PFSK-1 (cell line): Measurements from ENCODE around the gene RLBP1.

Experiments used
- FOXP2 ChIP-seq: optimal IDR thresholded peaks from 2 replicates; pipeline ENCODE3; 2011; ENCODE audit warnings: borderline replicate concordance, control low read depth, inconsistent platforms; ENCODE audit not compliant: insufficient read depth; ENCODE audit errors: extremely low read length, extremely low read depth
- POLR2AphosphoS5 ChIP-seq: IDR thresholded peaks from 2 replicates; pipeline ENCODE4 v1.6.1; 2012; ENCODE audit warnings: low read depth, mild to moderate bottlenecking, control low read depth, low read length, moderate library complexity
- SIN3A ChIP-seq: IDR thresholded peaks from 2 replicates; pipeline ENCODE4 v1.6.1; 2012; ENCODE audit warnings: mild to moderate bottlenecking, low read length, moderate library complexity, borderline replicate concordance; ENCODE audit not compliant: insufficient read depth
- TAF1 ChIP-seq: IDR thresholded peaks from 2 replicates; pipeline ENCODE4 v1.6.1; 2012; ENCODE audit warnings: low read length, control low read depth, borderline replicate concordance; ENCODE audit not compliant: insufficient read depth
- TF ChIP-seq, protein P1 (sequence below), 2 experiments: IDR thresholded peaks; 2 replicates each; pipeline versions ENCODE4 v1.6.1 to v1.8.0; 2011 to 2012; ENCODE audit warnings: low read depth in 2 of 2, low read length in 2 of 2, control low read depth in 1 of 2, inconsistent platforms in 1 of 2, mild to moderate bottlenecking in 1 of 2, moderate library complexity in 1 of 2; ENCODE audit not compliant: insufficient read depth in 1 of 2

Gene RLBP1

DNA sequence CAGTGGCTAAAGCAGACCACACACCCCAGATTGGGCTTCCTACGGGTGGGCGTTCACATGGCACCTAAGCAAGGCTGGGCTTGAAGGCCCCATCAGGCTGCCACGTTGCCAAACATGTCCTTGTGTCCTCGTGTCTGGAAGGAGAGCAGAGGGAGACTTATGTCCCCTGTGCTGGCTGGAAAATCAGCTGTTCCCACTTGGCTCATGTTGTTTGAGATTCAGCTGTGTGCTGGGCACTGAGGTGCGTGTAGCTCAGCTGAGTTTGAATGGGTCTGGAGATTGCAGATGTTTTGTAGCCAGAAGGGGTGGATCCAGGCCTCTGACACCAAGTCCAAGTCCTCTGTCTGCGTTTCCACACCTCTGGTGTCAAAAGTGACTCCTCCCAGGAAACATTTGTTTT is 34.6 kb downstream of the RLBP1 start:
- TF ChIP-seq TAF1 (no peak), POLR2AphosphoS5 (no peak), SIN3A (no peak), FOXP2 (no peak)
- TF ChIP-seq, protein P1, sequence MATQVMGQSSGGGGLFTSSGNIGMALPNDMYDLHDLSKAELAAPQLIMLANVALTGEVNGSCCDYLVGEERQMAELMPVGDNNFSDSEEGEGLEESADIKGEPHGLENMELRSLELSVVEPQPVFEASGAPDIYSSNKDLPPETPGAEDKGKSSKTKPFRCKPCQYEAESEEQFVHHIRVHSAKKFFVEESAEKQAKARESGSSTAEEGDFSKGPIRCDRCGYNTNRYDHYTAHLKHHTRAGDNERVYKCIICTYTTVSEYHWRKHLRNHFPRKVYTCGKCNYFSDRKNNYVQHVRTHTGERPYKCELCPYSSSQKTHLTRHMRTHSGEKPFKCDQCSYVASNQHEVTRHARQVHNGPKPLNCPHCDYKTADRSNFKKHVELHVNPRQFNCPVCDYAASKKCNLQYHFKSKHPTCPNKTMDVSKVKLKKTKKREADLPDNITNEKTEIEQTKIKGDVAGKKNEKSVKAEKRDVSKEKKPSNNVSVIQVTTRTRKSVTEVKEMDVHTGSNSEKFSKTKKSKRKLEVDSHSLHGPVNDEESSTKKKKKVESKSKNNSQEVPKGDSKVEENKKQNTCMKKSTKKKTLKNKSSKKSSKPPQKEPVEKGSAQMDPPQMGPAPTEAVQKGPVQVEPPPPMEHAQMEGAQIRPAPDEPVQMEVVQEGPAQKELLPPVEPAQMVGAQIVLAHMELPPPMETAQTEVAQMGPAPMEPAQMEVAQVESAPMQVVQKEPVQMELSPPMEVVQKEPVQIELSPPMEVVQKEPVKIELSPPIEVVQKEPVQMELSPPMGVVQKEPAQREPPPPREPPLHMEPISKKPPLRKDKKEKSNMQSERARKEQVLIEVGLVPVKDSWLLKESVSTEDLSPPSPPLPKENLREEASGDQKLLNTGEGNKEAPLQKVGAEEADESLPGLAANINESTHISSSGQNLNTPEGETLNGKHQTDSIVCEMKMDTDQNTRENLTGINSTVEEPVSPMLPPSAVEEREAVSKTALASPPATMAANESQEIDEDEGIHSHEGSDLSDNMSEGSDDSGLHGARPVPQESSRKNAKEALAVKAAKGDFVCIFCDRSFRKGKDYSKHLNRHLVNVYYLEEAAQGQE (IDR thresholded peaks at IDR 0.05; ENCODE audit: insufficient read depth in 1 of 2, low read depth in 2 of 2, low read length in 2 of 2): no peak

DNA sequence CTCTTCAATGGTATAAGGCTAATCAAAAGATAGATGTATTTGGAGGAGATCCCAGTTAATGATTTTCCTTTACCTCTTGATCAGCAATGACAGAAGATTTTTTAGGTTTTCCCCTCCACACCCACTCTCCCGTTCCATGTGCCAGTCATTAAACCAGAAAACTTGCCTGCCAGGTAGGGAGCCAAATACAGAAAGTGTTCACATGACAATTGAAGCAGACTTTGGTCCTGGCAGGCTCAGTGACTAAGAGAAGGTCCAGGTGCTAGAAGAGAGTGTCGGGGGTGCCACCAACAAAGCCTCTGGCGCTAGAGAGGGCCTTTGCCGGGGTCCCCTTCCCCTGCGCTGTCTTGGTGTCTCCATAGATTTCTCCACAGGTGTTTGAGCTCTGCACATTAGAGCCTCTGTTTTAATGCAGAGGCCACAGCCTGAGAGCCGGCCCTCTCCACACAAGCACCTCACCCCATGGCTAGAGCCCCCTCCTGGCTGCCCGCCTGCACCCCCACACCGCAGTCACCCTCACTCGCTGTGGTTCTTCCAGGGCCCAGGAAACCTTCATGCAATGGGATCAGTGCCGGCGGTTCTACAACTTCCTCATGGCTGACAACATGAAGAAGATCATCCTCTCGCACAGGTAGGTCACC is 36.4 kb downstream of the RLBP1 start:
- TF ChIP-seq FOXP2 (no peak), SIN3A (no peak), POLR2AphosphoS5 (no peak), TAF1 (no peak)
- TF ChIP-seq, protein P1 (IDR thresholded peaks at IDR 0.05; ENCODE audit: insufficient read depth in 1 of 2, low read depth in 2 of 2, low read length in 2 of 2): no peak

DNA sequence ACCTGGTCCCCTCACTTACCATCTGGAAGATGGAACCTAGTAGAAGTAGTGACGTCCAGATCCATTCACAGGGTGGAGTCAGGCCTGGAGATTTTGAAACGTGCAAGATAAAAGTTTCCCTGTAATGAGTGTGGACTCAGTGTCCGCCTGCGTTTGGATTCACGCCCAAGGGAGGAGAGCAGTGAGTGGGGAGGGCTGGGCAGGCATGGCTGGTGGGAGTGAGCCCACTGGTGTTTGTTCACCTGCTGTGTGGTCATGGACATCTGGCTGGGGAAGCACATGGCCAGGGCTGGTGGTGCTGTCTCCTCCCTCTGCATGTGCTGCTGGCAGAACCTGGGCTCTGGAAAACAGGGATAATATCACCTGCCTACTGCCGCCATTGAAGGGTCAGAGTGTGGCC is 37.0 kb downstream of the RLBP1 start:
- TF ChIP-seq, protein P1 (IDR thresholded peaks at IDR 0.05; ENCODE audit: insufficient read depth in 1 of 2, low read depth in 2 of 2, low read length in 2 of 2): no peak
- TF ChIP-seq SIN3A (no peak), POLR2AphosphoS5 (no peak), TAF1 (no peak), FOXP2 (no peak)

DNA sequence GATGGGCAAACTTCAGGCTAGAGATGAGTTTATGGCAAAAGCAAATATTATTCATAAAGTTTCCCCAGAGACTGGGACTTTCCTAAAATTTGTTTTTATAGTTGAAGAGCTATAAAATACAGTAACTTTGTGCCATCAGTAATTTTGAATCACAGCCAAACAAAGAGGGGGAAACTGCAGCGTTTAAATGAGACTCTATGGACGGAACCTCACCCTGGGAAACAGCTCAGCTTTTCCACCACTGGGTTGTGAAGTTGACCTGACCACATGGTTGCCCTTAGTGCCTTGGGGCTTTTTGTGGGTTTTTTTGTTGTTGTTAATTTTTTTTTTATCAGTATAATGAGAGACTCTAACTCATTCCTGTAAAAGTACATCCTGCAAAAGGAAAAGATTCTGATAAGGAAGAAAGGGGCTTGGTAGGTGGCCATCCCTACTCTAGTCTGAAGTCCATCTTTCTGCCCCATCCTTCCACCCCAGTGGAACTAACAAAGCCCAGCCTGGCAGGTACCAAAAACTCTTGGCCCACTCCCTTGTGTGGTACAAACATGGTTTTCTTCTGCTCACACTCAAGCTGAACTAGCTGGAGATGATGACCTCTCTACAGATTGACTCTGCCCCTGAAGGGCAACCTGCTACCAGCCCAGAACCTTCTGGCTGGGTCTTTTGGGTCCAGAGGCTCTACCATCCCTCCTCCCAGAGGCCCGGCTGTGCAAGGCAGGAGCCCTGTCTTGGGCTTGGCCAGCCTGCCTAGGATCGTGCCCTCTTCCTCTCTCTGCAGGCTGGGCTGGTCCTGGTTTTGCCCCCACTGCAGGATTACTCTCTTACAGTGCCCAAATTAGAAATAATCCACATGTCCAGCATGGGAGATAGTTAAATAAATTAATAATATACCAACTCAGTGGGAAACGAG is 41.2 kb downstream of the RLBP1 start:
- TF ChIP-seq POLR2AphosphoS5: no peak
- TF ChIP-seq TAF1: no peak
- no peak for TF ChIP-seq SIN3A
- TF ChIP-seq, protein P1 (IDR thresholded peaks at IDR 0.05; ENCODE audit: insufficient read depth in 1 of 2, low read depth in 2 of 2, low read length in 2 of 2): no peak
- TF ChIP-seq FOXP2: no peak
